HG02798 (cell line): ENCODE measurements around the gene LAMA2.

Experiments used
- ATAC-seq: cut with Tn5 transposase; IDR thresholded peaks from one replicate; pipeline ENCODE4 v1.9.1; 2021; ENCODE audit warnings: mild to moderate bottlenecking; ENCODE audit not compliant: unreplicated experiment, poor library complexity

LAMA2 gene

GRCh38 chr6:128892079-128892478 is 9.1 kb downstream of the LAMA2 start:
- ATAC-seq = no peak

GRCh38 chr6:128899341-128900050 is 16.6 kb downstream of the LAMA2 start:
- no peak for ATAC-seq

GRCh38 chr6:128903715-128904114 is 20.8 kb downstream of the LAMA2 start:
- ATAC-seq = no peak

- no peak for ATAC-seq
Observed at GRCh38 chr6:128914051-128914450, 31.1 kb downstream of the LAMA2 start.

GRCh38 chr6:128918886-128919285 is 35.9 kb downstream of the LAMA2 start:
- ATAC-seq = no peak

- no peak for ATAC-seq
Observed at GRCh38 chr6:128919412-128920180, 36.7 kb downstream of the LAMA2 start.

- ATAC-seq = no peak
Observed at GRCh38 chr6:128925765-128926164, 42.8 kb downstream of the LAMA2 start.

GRCh38 chr6:128929869-128930268 is 46.9 kb downstream of the LAMA2 start:
- no peak for ATAC-seq

GRCh38 chr6:128930321-128930720 is 47.4 kb downstream of the LAMA2 start:
- no peak for ATAC-seq

- ATAC-seq = no peak
Observed at GRCh38 chr6:128932061-128932460, 49.1 kb downstream of the LAMA2 start.

GRCh38 chr6:128950864-128951263 is 67.9 kb downstream of the LAMA2 start:
- ATAC-seq = no peak

- ATAC-seq = no peak
Observed at GRCh38 chr6:128952902-128953301, 70.0 kb downstream of the LAMA2 start.

GRCh38 chr6:128954308-128955043 is 71.5 kb downstream of the LAMA2 start:
- no peak for ATAC-seq

- no peak for ATAC-seq
Observed at GRCh38 chr6:128963561-128963960, 80.6 kb downstream of the LAMA2 start.

- ATAC-seq = no peak
Observed at GRCh38 chr6:128964233-128964755, 81.4 kb downstream of the LAMA2 start.

- no peak for ATAC-seq
Observed at GRCh38 chr6:128964771-128965170, 81.8 kb downstream of the LAMA2 start.

- no peak for ATAC-seq
Observed at GRCh38 chr6:128966934-128967333, 84.0 kb downstream of the LAMA2 start.

- no peak for ATAC-seq
Observed at GRCh38 chr6:128979071-128979470, 96.1 kb downstream of the LAMA2 start.

- ATAC-seq = no peak
Observed at GRCh38 chr6:128981716-128982115, 98.8 kb downstream of the LAMA2 start.

- no peak for ATAC-seq
Observed at GRCh38 chr6:128990360-128990759, 107.4 kb downstream of the LAMA2 start.

GRCh38 chr6:128990915-128991314 is 108.0 kb downstream of the LAMA2 start:
- no peak for ATAC-seq
